ENCODE data around the gene SLC6A2.

Gene SLC6A2

GRCh38 chr16:55699616-55700015, 43.8 kb downstream of the SLC6A2 start:
- Histone ChIP-seq H3K4me2 (no peak overlapping the region), H2AFZ (ENCODE audit: low read depth) (no peak overlapping the region), H3K27me3 (ENCODE audit: insufficient read depth, low read depth) (no peaks in the 10 kb centered on the region), H3K9ac (no peak overlapping the region), H4K20me1 (ENCODE audit: insufficient read depth) (no peaks in the 10 kb centered on the region), H3K36me3 (ENCODE audit: insufficient read depth) (no peaks in the 10 kb centered on the region), H3K79me2 (ENCODE audit: insufficient read depth, low read depth) (no peaks in the 10 kb centered on the region), H3K27ac (no peak overlapping the region), H3K4me1 (ENCODE audit: low read depth, poor library complexity, severe bottlenecking) (no peaks in the 10 kb centered on the region), H3K4me3 (IDR thresholded peaks at IDR 0.05; ENCODE audit: insufficient read depth, low read depth, low read length) (no peak overlapping the region)
- no peak for TF ChIP-seq CTCF (conservative IDR thresholded peaks at IDR 0.05; ENCODE audit: low read depth, low read length)

GRCh38 chr16:55700067-55700466, 44.3 kb downstream of the SLC6A2 start:
- Histone ChIP-seq H2AFZ (ENCODE audit: low read depth) (no peak overlapping the region), H3K4me1 (ENCODE audit: low read depth, poor library complexity, severe bottlenecking) (no peaks in the 10 kb centered on the region)

GRCh38 chr16:55700961-55701360, 45.2 kb downstream of the SLC6A2 start:
- H3K4me1 ChIP-seq (ENCODE audit: low read depth, poor library complexity, severe bottlenecking) = no peaks in the 10 kb centered on the region
- no peaks in the 10 kb centered on the region for H4K20me1 ChIP-seq (ENCODE audit: insufficient read depth)
- no peak for TF ChIP-seq CTCF (conservative IDR thresholded peaks at IDR 0.05; ENCODE audit: low read depth, low read length)
- H3K27ac ChIP-seq = no peak overlapping the region
- no peak overlapping the region for H3K4me3 ChIP-seq (IDR thresholded peaks at IDR 0.05; ENCODE audit: insufficient read depth, low read depth, low read length)
- H3K27me3 ChIP-seq (ENCODE audit: insufficient read depth, low read depth) = no peaks in the 10 kb centered on the region
- no peak overlapping the region for H2AFZ ChIP-seq (ENCODE audit: low read depth)
- H3K4me2 ChIP-seq = no peak overlapping the region
- no peak overlapping the region for H3K9ac ChIP-seq
- H3K36me3 ChIP-seq (ENCODE audit: insufficient read depth) = no peaks in the 10 kb centered on the region
- H3K79me2 ChIP-seq (ENCODE audit: insufficient read depth, low read depth) = no peaks in the 10 kb centered on the region

More at GRCh38 chr16:55700067-55700466, 44.3 kb downstream of the SLC6A2 start:
- no peak overlapping the region for H3K4me2 ChIP-seq
- no peaks in the 10 kb centered on the region for H3K36me3 ChIP-seq (ENCODE audit: insufficient read depth)
- H3K79me2 ChIP-seq (ENCODE audit: insufficient read depth, low read depth) = no peaks in the 10 kb centered on the region
- H4K20me1 ChIP-seq (ENCODE audit: insufficient read depth) = no peaks in the 10 kb centered on the region
- H3K27me3 ChIP-seq (ENCODE audit: insufficient read depth, low read depth) = no peaks in the 10 kb centered on the region
- H3K4me3 ChIP-seq (IDR thresholded peaks at IDR 0.05; ENCODE audit: insufficient read depth, low read depth, low read length) = no peak overlapping the region
- TF ChIP-seq CTCF (conservative IDR thresholded peaks at IDR 0.05; ENCODE audit: low read depth, low read length) = no peak
- H3K27ac ChIP-seq = no peak overlapping the region
- no peak overlapping the region for H3K9ac ChIP-seq

GRCh38 chr16:55701442-55702319, 45.9 kb downstream of the SLC6A2 start:
- H4K20me1 ChIP-seq (ENCODE audit: insufficient read depth) = no peaks in the 10 kb centered on the region

More at GRCh38 chr16:55701442-55702319, 45.9 kb downstream of the SLC6A2 start:
- no peak overlapping the region for H2AFZ ChIP-seq (ENCODE audit: low read depth)
- H3K27me3 ChIP-seq (ENCODE audit: insufficient read depth, low read depth) = no peaks in the 10 kb centered on the region
- H3K4me3 ChIP-seq (IDR thresholded peaks at IDR 0.05; ENCODE audit: insufficient read depth, low read depth, low read length) = no peak overlapping the region
- H3K4me2 ChIP-seq = no peak overlapping the region
- no peaks in the 10 kb centered on the region for H3K36me3 ChIP-seq (ENCODE audit: insufficient read depth)
- no peaks in the 10 kb centered on the region for H3K79me2 ChIP-seq (ENCODE audit: insufficient read depth, low read depth)
- TF ChIP-seq CTCF (conservative IDR thresholded peaks at IDR 0.05; ENCODE audit: low read depth, low read length) = peak; percentile 69
- H3K27ac ChIP-seq = no peak overlapping the region
- no peak overlapping the region for H3K9ac ChIP-seq
- H3K4me1 ChIP-seq (ENCODE audit: low read depth, poor library complexity, severe bottlenecking) = no peaks in the 10 kb centered on the region
